ENCODE data around the gene COLEC12.

Gene COLEC12

DNA sequence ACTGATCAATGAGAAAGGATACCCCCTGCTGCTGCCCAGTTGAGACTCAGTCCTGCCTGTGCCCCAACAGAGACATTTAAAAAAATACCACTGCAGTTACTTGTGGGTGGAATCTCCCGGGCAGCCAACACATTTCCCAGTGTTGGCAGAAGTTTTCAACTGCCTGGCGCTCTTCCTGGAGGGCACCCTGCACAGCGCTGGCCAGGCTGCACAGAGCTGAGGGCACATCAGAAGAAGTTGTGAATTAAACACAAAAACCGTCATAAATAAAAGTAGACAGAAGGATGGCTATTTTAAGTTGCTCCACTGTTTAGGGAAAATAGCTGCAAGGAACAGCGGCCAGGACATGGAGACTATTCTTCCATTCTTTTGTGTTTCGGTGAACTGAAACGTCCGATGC, 122.4 kb downstream of the COLEC12 start:
- Histone ChIP-seq H2BK5ac (ENCODE audit: low read depth, low read length, poor library complexity) (no peak overlapping the region), H2BK120ac (ENCODE audit: insufficient read depth, low read length, poor library complexity) (no peak overlapping the region), H3K14ac (ENCODE audit: low read length) (no peak overlapping the region), H3K18ac (ENCODE audit: low read length) (no peak overlapping the region), H3K9me3 (ENCODE audit: insufficient read depth, low read depth, low read length) (no peaks in the 10 kb centered on the region), H3K4me3 (ENCODE audit: low read depth, low read length) (no peak overlapping the region), H3K36me3 (ENCODE audit: control insufficient read depth in 1 of 2, insufficient read depth in 2 of 2, low read length in 2 of 2) (no peaks in the 10 kb centered on the region), H2BK12ac (ENCODE audit: low read length) (no peak overlapping the region), H4K8ac (ENCODE audit: low read depth, low read length) (no peak overlapping the region), H3K4me1 (ENCODE audit: control insufficient read depth in 1 of 2, insufficient read depth in 2 of 2, low read length in 2 of 2) (no peaks in the 10 kb centered on the region), H4K12ac (ENCODE audit: low read depth, low read length) (no peak overlapping the region), H2AK5ac (ENCODE audit: low read length) (no peak overlapping the region), H3K23ac (ENCODE audit: low read length) (no peak overlapping the region), H3K9ac (ENCODE audit: low read length) (no peak overlapping the region), H3K79me2 (ENCODE audit: control insufficient read depth, insufficient read depth, low read length, poor library complexity) (no peaks in the 10 kb centered on the region), H3K27ac (ENCODE audit: low read depth, low read length) (no peak overlapping the region), H3K27me3 (ENCODE audit: insufficient read depth, low read length) (no peaks in the 10 kb centered on the region), H3K4ac (ENCODE audit: low read depth, low read length) (no peak overlapping the region), H4K91ac (ENCODE audit: low read depth, low read length) (no peak overlapping the region), H2AFZ (ENCODE audit: insufficient read depth, low read length, poor library complexity) (no peak overlapping the region), H3K79me1 (ENCODE audit: low read length) (no peaks in the 10 kb centered on the region), H3K4me2 (ENCODE audit: low read length) (no peak overlapping the region)
- no CpG with 5 or more reads among the region's 8 CpGs for WGBS (ENCODE audit: extremely low coverage, insufficient coverage, insufficient read length)
- no peak for DNase-seq

DNA sequence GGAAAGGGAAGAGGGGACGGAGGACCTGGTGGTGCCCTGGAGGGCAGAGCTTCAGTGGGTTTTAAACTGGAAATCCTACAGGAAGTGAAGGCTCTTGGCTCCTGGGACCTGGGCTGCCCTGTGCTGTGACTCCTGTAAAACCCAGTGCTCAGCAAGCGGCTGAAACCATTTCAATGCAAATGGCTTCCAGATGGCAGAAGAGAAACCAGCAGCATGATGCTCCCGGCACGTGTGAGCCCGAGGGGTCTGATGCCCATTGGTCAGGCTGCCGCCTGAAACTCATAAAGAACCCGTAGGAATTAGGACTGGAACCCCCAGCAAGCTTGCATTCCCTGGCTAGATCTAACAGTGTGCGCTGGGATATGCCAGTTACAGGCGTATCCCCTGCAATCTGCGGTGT, 123.4 kb downstream of the COLEC12 start:
- no peak overlapping the region for H2AFZ ChIP-seq (ENCODE audit: insufficient read depth, low read length, poor library complexity)
- no peak overlapping the region for H3K4ac ChIP-seq (ENCODE audit: low read depth, low read length)
- no peaks in the 10 kb centered on the region for H3K27me3 ChIP-seq (ENCODE audit: insufficient read depth, low read length)
- no peaks in the 10 kb centered on the region for H3K9me3 ChIP-seq (ENCODE audit: insufficient read depth, low read depth, low read length)
- no peak overlapping the region for H4K8ac ChIP-seq (ENCODE audit: low read depth, low read length)
- no peak overlapping the region for H4K91ac ChIP-seq (ENCODE audit: low read depth, low read length)
- DNase-seq, result no peak
- no peak overlapping the region for H2AK5ac ChIP-seq (ENCODE audit: low read length)
- no peak overlapping the region for H3K4me2 ChIP-seq (ENCODE audit: low read length)
- H3K18ac ChIP-seq (ENCODE audit: low read length), result no peak overlapping the region
- no peak overlapping the region for H3K9ac ChIP-seq (ENCODE audit: low read length)
- H3K27ac ChIP-seq (ENCODE audit: low read depth, low read length), result no peak overlapping the region
- H3K4me1 ChIP-seq (ENCODE audit: control insufficient read depth in 1 of 2, insufficient read depth in 2 of 2, low read length in 2 of 2), result no peaks in the 10 kb centered on the region
- H3K4me3 ChIP-seq (ENCODE audit: low read depth, low read length), result no peak overlapping the region
- WGBS (ENCODE audit: extremely low coverage, insufficient coverage, insufficient read length), result no CpG with 5 or more reads among the region's 10 CpGs
- no peaks in the 10 kb centered on the region for H3K79me1 ChIP-seq (ENCODE audit: low read length)
- H4K12ac ChIP-seq (ENCODE audit: low read depth, low read length), result no peak overlapping the region
- no peaks in the 10 kb centered on the region for H3K36me3 ChIP-seq (ENCODE audit: control insufficient read depth in 1 of 2, insufficient read depth in 2 of 2, low read length in 2 of 2)
- no peak overlapping the region for H2BK5ac ChIP-seq (ENCODE audit: low read depth, low read length, poor library complexity)
- H3K23ac ChIP-seq (ENCODE audit: low read length), result no peak overlapping the region
- H2BK120ac ChIP-seq (ENCODE audit: insufficient read depth, low read length, poor library complexity), result no peak overlapping the region
- no peak overlapping the region for H3K14ac ChIP-seq (ENCODE audit: low read length)
- no peak overlapping the region for H2BK12ac ChIP-seq (ENCODE audit: low read length)
- H3K79me2 ChIP-seq (ENCODE audit: control insufficient read depth, insufficient read depth, low read length, poor library complexity), result no peaks in the 10 kb centered on the region

DNA sequence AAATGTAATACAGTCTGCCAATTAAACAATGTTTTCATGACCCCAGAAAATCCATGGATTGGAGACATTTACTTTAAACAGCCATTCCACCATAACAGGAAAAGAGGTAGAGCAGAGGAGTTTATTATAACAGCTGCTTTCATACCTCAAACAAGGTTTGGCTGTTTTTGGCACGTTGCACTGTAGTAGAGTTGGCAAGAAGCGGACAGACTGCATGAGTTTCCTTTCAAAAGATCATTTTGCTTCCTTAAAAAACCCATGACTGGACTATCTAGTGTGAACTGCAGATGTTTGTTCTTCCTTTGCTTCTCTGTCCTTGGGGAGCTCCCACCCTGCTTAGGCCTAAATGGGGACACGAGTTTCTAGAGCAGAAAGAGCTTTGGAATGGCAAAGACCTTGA, 124.2 kb downstream of the COLEC12 start:
- H3K79me1 ChIP-seq (ENCODE audit: low read length), result no peaks in the 10 kb centered on the region
- H3K4me2 ChIP-seq (ENCODE audit: low read length), result no peak overlapping the region
- peaks cover 5% of the 10 kb centered on the region in 2 experiments for H3K4me1 ChIP-seq (ENCODE audit: control insufficient read depth in 1 of 2, insufficient read depth in 2 of 2, low read length in 2 of 2)
- DNase-seq, result no peak
- H3K4me3 ChIP-seq (ENCODE audit: low read depth, low read length), result no peak overlapping the region
- H2BK5ac ChIP-seq (ENCODE audit: low read depth, low read length, poor library complexity), result no peak overlapping the region
- H3K18ac ChIP-seq (ENCODE audit: low read length), result no peak overlapping the region
- H3K14ac ChIP-seq (ENCODE audit: low read length), result no peak overlapping the region
- no peaks in the 10 kb centered on the region for H3K79me2 ChIP-seq (ENCODE audit: control insufficient read depth, insufficient read depth, low read length, poor library complexity)
- H2BK12ac ChIP-seq (ENCODE audit: low read length), result no peak overlapping the region
- no peak overlapping the region for H4K8ac ChIP-seq (ENCODE audit: low read depth, low read length)
- H3K9ac ChIP-seq (ENCODE audit: low read length), result no peak overlapping the region
- H2AK5ac ChIP-seq (ENCODE audit: low read length), result no peak overlapping the region
- no CpG with 5 or more reads among the region's 3 CpGs for WGBS (ENCODE audit: extremely low coverage, insufficient coverage, insufficient read length)
- no peak overlapping the region for H2AFZ ChIP-seq (ENCODE audit: insufficient read depth, low read length, poor library complexity)
- H3K4ac ChIP-seq (ENCODE audit: low read depth, low read length), result no peak overlapping the region
- no peaks in the 10 kb centered on the region for H3K9me3 ChIP-seq (ENCODE audit: insufficient read depth, low read depth, low read length)
- no peaks in the 10 kb centered on the region for H3K27me3 ChIP-seq (ENCODE audit: insufficient read depth, low read length)
- no peak overlapping the region for H2BK120ac ChIP-seq (ENCODE audit: insufficient read depth, low read length, poor library complexity)
- H3K27ac ChIP-seq (ENCODE audit: low read depth, low read length), result no peak overlapping the region
- H3K23ac ChIP-seq (ENCODE audit: low read length), result no peak overlapping the region
- H4K12ac ChIP-seq (ENCODE audit: low read depth, low read length), result no peak overlapping the region
- H4K91ac ChIP-seq (ENCODE audit: low read depth, low read length), result no peak overlapping the region
- H3K36me3 ChIP-seq (ENCODE audit: control insufficient read depth in 1 of 2, insufficient read depth in 2 of 2, low read length in 2 of 2), result no peaks in the 10 kb centered on the region

DNA sequence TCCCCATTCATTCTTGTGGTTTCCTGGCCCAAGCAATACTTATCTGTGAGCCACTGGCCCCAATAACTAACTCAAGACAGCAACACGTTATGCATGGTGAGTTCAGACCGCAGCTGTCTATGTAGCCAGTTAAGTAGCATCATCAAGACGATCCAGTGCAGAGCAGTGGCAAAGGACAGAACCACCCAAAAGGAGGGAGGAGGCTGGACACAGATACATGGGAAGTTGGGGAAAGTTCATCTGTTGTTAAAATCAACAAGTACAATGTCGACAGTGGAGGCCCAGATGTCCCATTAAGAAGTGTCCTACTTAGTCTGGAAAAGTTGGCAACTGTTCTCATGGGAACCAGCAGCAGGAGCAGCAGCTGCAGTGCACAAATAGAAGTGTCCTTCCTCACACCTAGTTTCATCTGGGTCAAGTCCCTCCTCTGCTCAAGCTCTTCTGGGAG, 125.8 kb downstream of the COLEC12 start:
- Histone ChIP-seq H4K12ac (ENCODE audit: low read depth, low read length) (no peak overlapping the region), H2BK5ac (ENCODE audit: low read depth, low read length, poor library complexity) (no peak overlapping the region), H3K23ac (ENCODE audit: low read length) (no peak overlapping the region), H3K4me1 (ENCODE audit: control insufficient read depth in 1 of 2, insufficient read depth in 2 of 2, low read length in 2 of 2) (peaks cover 5 to 6% of the 10 kb centered on the region in 2 experiments), H3K14ac (ENCODE audit: low read length) (no peak overlapping the region), H3K79me2 (ENCODE audit: control insufficient read depth, insufficient read depth, low read length, poor library complexity) (no peaks in the 10 kb centered on the region), H3K79me1 (ENCODE audit: low read length) (no peaks in the 10 kb centered on the region), H3K9ac (ENCODE audit: low read length) (no peak overlapping the region), H3K9me3 (ENCODE audit: insufficient read depth, low read depth, low read length) (no peaks in the 10 kb centered on the region), H4K8ac (ENCODE audit: low read depth, low read length) (no peak overlapping the region), H3K18ac (ENCODE audit: low read length) (no peak overlapping the region), H2BK12ac (ENCODE audit: low read length) (no peak overlapping the region), H3K4ac (ENCODE audit: low read depth, low read length) (no peak overlapping the region), H4K91ac (ENCODE audit: low read depth, low read length) (no peak overlapping the region), H3K4me3 (ENCODE audit: low read depth, low read length) (no peak overlapping the region), H3K27me3 (ENCODE audit: insufficient read depth, low read length) (no peaks in the 10 kb centered on the region), H3K4me2 (ENCODE audit: low read length) (no peak overlapping the region), H2BK120ac (ENCODE audit: insufficient read depth, low read length, poor library complexity) (no peak overlapping the region), H3K36me3 (ENCODE audit: control insufficient read depth in 1 of 2, insufficient read depth in 2 of 2, low read length in 2 of 2) (no peaks in the 10 kb centered on the region), H2AK5ac (ENCODE audit: low read length) (no peak overlapping the region), H2AFZ (ENCODE audit: insufficient read depth, low read length, poor library complexity) (no peak overlapping the region), H3K27ac (ENCODE audit: low read depth, low read length) (no peak overlapping the region)
- no peak for DNase-seq
- WGBS (ENCODE audit: extremely low coverage, insufficient coverage, insufficient read length), result no CpG with 5 or more reads among the region's 4 CpGs
